Stimulated activated CD4-positive, alpha-beta T cell treated with anti-CD3 and anti-CD28 coated beads, Interleukin-1b, Interleukin-23, amount 100 ng/mL, for 1 hour (primary cell): Measurements from ENCODE around the gene HNRNPF.
"Not testable (repeated sequence)": the region's sequence is repeated elsewhere in the genome, so short reads cannot be mapped to it uniquely, and the experiment has no call there.

ENCODE experiments used
- DNase-seq, 2 donors: peaks; one replicate each; pipeline ENCODE4 v3.0.0-alpha.2; 2020; ENCODE audit warnings: low read depth in 2 of 2

HNRNPF gene

GRCh38 chr10:43396928-43397624, 11.9 kb downstream of the HNRNPF start:
- peak in 1 of 2 donors; percentile 48 for DNase-seq

GRCh38 chr10:43396061-43396927, 12.7 kb downstream of the HNRNPF start:
- DNase-seq = peak in 1 of 2 donors; percentile 47

GRCh38 chr10:43395571-43396060, 13.4 kb downstream of the HNRNPF start:
- DNase-seq = no peak

GRCh38 chr10:43394868-43395267, 14.1 kb downstream of the HNRNPF start:
- DNase-seq = no peak

GRCh38 chr10:43393606-43394360, 15.2 kb downstream of the HNRNPF start:
- DNase-seq = no peak

GRCh38 chr10:43393186-43393585, 15.8 kb downstream of the HNRNPF start:
- DNase-seq = not testable (repeated sequence)

- DNase-seq = no peak
Measured at GRCh38 chr10:43392748-43393147, 16.2 kb downstream of the HNRNPF start.

GRCh38 chr10:43391496-43391895, 17.5 kb downstream of the HNRNPF start:
- DNase-seq = no peak

- no peak for DNase-seq
Measured at GRCh38 chr10:43390759-43391158, 18.2 kb downstream of the HNRNPF start.

- no peak for DNase-seq
Measured at GRCh38 chr10:43390333-43390732, 18.7 kb downstream of the HNRNPF start.

GRCh38 chr10:43389867-43390266, 19.1 kb downstream of the HNRNPF start:
- DNase-seq = no peak

GRCh38 chr10:43387678-43388032, 21.3 kb downstream of the HNRNPF start:
- DNase-seq = no peak

- DNase-seq = no peak
Measured at GRCh38 chr10:43386981-43387677, 21.9 kb downstream of the HNRNPF start.

GRCh38 chr10:43386549-43386948, 22.4 kb downstream of the HNRNPF start:
- DNase-seq = no peak

- no peak for DNase-seq
Measured at GRCh38 chr10:43385412-43386004, 23.5 kb downstream of the HNRNPF start.

GRCh38 chr10:43384252-43385221, 24.4 kb downstream of the HNRNPF start:
- no peak for DNase-seq

GRCh38 chr10:43383204-43383971, 25.6 kb downstream of the HNRNPF start:
- DNase-seq = no peak

GRCh38 chr10:43380610-43381222, 28.3 kb downstream of the HNRNPF start:
- no peak for DNase-seq

- DNase-seq = no peak
Measured at GRCh38 chr10:43377424-43377883, 31.5 kb downstream of the HNRNPF start.
